Stimulated activated CD8-positive, alpha-beta memory T cell treated with anti-CD3 and anti-CD28 coated beads, Interleukin-4, amount 100 ng/mL, for 1 hour (primary cell): Measurements from ENCODE around the gene NPC1L1.

Experiments
- DNase-seq, 2 donors: peaks; one replicate each; pipeline ENCODE4 v3.0.0-alpha.2; 2020; ENCODE audit warnings: low read depth in 2 of 2, low spot score in 1 of 2

The NPC1L1 gene

GRCh38 chr7:44536090-44536489 is 5.0 kb downstream of the NPC1L1 start:
- no peak for DNase-seq

GRCh38 chr7:44535348-44536064 is 5.6 kb downstream of the NPC1L1 start:
- DNase-seq, result no peak

GRCh38 chr7:44534501-44534900 is 6.6 kb downstream of the NPC1L1 start:
- no peak for DNase-seq

- DNase-seq, result no peak
These were observed 7.0 kb downstream of the NPC1L1 start for GRCh38 chr7:44534087-44534486.

GRCh38 chr7:44533301-44534055 is 7.7 kb downstream of the NPC1L1 start:
- DNase-seq, result no peak

GRCh38 chr7:44531421-44532380 is 9.4 kb downstream of the NPC1L1 start:
- no peak for DNase-seq

- DNase-seq, result no peak
These were observed 10.1 kb downstream of the NPC1L1 start for GRCh38 chr7:44530990-44531389.

- DNase-seq, result no peak
These were observed 16.2 kb downstream of the NPC1L1 start for GRCh38 chr7:44524811-44525388.

- no peak for DNase-seq
These were observed 18.8 kb downstream of the NPC1L1 start for GRCh38 chr7:44522315-44522714.

- DNase-seq, result no peak
These were observed 19.6 kb downstream of the NPC1L1 start for GRCh38 chr7:44521347-44522095.

GRCh38 chr7:44520574-44520973 is 20.6 kb downstream of the NPC1L1 start:
- no peak for DNase-seq

GRCh38 chr7:44519546-44519945 is 21.6 kb downstream of the NPC1L1 start:
- DNase-seq, result no peak

GRCh38 chr7:44518761-44519160 is 22.4 kb downstream of the NPC1L1 start:
- no peak for DNase-seq

GRCh38 chr7:44517175-44517574 is 24.0 kb downstream of the NPC1L1 start:
- DNase-seq, result no peak

- no peak for DNase-seq
These were observed 25.4 kb downstream of the NPC1L1 start for GRCh38 chr7:44515590-44516268.

- DNase-seq, result no peak
These were observed 28.4 kb downstream of the NPC1L1 start for GRCh38 chr7:44512736-44513135.

GRCh38 chr7:44511863-44512468 is 29.2 kb downstream of the NPC1L1 start:
- no peak for DNase-seq

GRCh38 chr7:44511236-44511635 is 29.9 kb downstream of the NPC1L1 start:
- DNase-seq, result no peak

- no peak for DNase-seq
These were observed 32.7 kb downstream of the NPC1L1 start for GRCh38 chr7:44508328-44509030.
